ENCODE measurements around the gene MYO7A.

DNA sequence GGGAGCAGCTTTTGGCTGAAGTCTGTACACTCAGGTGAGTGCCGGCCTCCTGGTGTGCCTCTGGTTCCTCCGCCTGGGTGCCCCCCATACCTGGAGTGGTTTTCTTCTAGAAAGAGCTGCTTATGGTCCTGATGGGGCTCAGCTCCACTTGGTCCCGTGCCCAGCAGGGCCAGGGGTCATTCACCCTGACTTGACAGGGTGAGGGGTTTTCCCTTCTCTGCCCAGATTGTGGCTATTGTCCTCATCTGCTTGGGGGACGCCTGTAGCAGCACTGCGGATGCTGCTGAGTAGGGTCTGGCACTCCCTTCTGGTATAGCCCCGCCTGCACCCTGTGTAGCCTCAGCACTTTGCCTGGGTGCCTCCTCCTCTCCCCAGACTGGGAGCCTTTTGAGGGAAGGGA is 17.2 kb upstream of the MYO7A start:
- TF ChIP-seq, protein P1, sequence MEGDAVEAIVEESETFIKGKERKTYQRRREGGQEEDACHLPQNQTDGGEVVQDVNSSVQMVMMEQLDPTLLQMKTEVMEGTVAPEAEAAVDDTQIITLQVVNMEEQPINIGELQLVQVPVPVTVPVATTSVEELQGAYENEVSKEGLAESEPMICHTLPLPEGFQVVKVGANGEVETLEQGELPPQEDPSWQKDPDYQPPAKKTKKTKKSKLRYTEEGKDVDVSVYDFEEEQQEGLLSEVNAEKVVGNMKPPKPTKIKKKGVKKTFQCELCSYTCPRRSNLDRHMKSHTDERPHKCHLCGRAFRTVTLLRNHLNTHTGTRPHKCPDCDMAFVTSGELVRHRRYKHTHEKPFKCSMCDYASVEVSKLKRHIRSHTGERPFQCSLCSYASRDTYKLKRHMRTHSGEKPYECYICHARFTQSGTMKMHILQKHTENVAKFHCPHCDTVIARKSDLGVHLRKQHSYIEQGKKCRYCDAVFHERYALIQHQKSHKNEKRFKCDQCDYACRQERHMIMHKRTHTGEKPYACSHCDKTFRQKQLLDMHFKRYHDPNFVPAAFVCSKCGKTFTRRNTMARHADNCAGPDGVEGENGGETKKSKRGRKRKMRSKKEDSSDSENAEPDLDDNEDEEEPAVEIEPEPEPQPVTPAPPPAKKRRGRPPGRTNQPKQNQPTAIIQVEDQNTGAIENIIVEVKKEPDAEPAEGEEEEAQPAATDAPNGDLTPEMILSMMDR (IDR thresholded peaks at IDR 0.05): no peak
- TF ChIP-seq EZH2 (IDR thresholded peaks at IDR 0.05; ENCODE audit: borderline replicate concordance, insufficient read depth, low read depth, low read length, poor library complexity, severe bottlenecking): no peak
